ENCODE data around the gene PAX7.
"Not testable (repeated sequence)": the region's sequence is repeated elsewhere in the genome, so short reads cannot be mapped to it uniquely, and the experiment has no call there.

The PAX7 gene

DNA sequence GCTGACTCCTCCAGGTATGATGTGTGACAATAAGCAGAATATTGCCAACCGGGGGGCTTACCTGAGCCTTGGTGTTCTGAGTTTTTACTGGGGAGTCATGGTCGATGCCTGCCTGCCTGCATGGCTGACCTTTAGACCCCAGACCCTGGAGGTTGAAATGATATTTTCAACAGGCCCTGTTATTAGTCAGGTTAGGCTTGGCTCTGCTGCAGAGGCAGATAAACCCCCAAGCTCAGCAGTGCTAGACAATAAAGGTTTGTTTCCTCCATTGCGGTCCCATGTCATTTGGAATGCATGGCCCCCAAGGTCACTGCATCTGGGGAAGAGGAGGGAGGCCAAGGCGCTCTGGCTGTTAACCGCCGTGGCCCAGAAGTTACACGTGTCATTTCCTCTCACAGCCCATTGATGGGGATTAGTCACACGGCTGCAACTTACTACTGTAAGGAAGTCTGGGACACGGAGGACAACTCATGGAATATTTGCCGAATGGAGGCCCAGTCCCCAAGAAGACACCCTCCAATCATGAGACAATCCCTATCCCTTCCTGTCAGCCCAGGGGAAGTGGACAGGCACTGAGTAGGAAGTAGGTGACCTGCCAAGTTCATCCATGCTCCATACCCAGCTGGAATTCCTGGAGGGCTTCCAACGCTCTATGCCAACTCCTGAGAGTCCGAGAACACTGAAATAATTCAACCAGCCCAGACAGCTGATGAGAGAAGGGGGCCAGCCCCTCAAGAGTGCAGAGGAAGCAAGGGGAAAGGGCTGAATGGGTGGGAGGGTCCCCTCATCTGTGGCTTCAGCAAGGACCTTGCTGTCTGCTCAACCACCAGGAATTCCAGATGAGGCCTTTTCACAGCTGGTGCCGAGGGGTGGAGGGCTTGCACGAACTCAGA lies 131.5 kb downstream of the PAX7 start:
- DNase-seq (ENCODE audit: low read depth), result no peak

DNA sequence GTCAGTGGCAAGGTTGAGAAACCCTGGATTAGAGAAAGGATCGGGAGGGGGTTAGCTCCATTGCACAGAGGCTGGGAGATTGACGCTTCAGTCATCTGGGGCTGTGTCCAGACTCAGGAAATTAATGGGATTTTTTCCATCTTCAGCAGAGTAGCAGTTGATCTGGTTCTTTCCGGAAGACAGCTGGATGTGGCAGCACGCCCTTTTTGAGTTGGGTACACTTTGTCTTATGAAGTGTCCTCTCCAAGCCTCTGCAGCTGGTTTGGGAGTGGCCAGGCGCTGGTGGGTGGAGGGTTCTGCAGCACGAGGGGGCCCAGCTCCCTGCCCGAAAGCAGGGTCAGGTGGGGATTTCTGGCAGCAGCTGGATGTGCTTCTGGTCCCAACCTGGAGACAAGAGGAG lies 133.7 kb downstream of the PAX7 start:
- DNase-seq (ENCODE audit: low read depth), result no peak

DNA sequence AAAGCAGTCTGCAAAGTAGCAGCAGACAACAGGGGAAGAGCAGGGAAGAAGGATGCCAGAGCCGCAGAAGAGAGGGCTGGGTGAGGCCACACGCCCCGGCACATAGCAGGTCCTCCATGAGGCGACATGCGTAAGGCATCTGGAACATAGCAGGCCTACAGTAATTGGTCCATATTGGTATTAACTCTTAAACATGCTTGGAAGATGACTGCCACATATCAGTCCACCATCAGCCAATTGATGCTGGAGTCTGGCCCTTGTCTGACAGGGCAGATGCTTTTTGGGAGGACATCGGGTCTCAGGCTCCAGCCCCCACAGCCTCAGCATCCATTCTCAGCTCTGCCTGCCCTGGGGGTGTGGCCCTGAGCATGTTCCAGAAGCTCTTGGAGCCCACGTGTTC lies 135.1 kb downstream of the PAX7 start:
- no peak for DNase-seq (ENCODE audit: low read depth)

DNA sequence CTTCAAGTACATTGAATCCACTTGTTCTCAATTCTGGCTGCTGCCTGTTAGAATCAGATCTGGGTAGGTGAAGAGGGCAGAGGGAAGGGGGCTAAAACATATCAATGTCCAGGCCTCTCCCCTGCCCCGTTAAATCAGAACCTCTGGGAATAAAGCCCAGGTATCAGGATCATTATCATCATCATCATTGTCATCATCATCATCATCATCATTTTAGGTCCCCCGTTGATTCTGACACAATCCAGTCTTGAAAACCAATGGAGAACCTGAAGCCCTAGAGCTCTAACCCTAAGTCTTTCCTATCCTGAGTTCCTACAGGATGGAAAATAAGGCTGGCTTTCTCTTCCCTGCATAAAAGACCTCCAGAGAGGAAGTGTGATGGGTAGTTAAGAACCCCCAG lies 135.7 kb downstream of the PAX7 start:
- DNase-seq (ENCODE audit: low read depth), result no peak

DNA sequence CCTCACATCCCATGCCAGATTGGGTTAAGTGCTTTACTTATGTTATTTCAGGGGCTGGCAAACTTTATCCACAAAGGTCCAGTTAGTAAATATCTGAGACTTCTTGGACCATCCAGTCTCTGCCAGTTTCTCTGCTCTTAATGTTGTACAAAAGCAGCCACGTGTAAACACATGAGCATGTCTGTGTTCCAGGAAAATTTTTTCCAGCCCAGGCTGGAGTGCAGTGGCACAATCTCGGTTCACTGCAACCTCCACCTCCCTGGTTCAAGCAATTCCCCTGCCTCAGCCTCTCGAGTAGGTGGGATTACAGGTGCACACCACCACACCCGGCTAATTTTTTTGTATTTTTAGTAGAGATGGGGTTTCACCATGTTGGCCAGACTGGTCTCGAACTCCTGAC lies 136.9 kb downstream of the PAX7 start:
- not testable (repeated sequence) for DNase-seq (ENCODE audit: low read depth)

DNA sequence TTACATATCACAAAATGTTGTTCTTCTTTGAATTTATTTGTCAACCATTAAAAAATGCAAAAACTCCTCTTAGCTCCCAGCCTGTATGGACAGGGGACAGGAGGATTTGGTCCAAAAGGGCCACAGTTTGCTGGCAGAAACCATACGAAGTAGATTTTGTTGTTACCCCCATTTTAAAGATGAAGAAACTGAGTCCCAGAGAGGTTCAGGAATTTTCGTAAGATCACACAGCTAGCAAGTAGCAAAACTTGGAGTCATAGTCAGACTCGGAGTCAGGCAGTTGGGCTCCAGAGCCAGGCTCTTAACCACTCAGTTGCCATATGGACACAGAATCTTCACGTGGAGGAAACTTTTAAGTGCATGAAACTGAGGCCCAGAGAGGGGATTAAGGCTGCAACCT lies 137.4 kb downstream of the PAX7 start:
- no peak for DNase-seq (ENCODE audit: low read depth)

DNA sequence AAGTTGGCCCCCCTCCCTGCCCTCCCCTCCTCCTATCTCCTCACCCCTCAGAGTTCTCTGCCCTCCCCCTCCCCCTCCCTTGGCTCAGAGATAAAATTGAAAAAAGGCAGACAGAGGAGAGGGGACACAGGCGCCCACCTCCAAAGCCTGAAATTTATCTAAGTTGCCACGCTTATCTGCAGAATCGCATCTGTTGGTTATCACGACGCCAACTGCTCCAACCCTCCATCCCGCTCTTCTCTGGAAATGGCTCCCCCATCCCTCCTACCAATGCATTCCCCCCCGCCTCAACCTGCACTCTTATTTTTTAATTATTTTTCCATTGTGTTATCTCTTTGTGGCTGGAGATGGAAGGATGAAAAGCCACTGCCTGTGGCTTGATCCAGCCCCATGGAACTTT lies 138.5 kb downstream of the PAX7 start:
- no peak for DNase-seq (ENCODE audit: low read depth)

DNA sequence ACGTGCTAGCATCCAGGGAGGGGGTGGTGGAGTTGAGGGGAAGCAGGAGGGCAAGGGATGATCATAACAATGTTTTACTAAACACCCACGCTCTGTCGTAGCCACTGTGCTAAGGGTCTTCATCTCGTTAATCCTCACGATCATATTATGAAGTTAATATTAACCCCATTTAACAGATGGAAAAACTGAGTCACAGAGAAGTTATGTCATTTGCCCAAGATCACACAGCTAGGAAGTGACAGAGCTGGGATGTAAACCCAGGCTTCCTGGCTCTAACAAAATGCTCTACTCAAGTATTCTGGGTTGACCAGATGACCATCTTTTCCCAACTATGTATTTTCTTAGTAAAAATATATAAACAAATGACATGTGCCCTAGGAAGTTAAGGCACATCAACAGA lies 140.2 kb downstream of the PAX7 start:
- DNase-seq (ENCODE audit: low read depth), result no peak

DNA sequence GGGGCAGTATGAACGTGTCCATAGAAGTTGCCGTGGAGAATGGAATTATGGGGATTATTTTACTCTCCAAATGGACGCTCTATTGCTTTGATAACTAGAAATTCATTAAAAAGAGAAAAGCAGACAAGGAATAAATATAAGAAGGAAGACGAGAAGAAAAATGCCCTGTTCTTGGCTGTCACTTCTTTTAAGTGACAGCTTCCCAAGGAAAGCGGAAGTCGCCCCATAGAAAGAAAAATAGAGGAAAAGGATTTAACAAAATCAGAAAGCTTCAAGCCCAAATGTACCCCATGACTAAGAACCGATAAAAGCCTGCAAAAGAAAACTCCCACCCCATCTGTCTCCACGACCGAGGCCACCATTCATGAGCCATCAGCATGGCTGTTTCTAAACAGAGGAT lies 143.1 kb downstream of the PAX7 start:
- DNase-seq (ENCODE audit: low read depth), result no peak

DNA sequence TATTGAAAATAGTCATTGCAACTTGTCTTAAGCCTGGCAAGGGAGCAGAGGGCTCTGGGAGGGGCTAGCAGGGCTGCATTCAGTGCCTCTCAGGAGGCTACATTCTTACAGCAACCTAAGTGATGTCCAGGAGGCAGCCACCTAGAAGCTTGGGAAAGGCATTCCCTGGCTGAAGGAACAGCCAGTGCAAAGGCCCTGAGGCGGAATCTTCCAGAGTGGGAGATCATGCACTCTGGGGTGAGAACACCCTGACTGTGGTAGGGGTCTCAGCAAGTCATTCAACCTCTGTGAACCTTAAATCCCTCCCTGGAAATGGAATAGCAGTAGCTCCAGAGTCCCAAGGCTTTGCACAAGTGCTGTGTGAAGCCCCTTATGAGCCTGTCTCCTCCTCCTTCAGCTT lies 144.7 kb downstream of the PAX7 start:
- DNase-seq (ENCODE audit: low read depth), result no peak

DNA sequence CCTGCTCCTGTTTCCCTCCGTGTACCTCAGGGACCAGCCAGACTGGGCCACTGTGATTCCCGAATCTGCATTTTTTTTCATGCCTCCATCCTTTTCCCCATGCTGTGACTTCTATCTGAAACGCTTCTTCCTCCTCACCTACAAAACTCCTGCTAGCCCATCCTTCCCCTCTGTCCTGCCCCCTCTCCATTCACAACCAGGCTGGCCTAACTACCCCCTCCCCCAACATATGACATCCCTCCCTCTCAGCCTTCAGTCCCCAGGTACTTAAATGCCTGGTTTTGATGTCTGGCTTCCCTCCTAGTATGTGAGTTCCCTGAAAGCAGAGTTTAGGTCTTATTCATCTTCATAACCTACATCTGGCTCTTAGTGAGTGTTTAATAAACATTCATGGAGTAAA lies 146.1 kb downstream of the PAX7 start:
- no peak for DNase-seq (ENCODE audit: low read depth)

DNA sequence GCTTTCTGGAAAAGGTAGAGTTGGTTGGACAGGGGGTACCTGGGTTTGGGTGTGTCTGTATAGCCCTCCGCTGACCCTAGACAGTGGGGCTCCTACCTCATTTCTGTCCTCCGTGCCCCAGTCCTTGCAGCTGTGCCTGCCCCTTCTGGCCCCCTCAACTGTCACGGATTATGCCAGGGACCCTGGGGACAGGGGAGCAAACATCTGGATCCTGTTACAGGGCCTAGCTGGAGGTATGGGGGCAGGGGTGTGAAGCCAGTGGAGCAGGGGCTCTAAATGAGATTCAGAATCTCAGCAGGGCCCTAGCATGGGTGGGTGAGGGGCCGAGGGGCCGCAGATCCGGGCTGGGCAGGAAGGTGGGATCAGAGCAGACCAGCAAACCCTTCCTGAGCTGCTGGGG lies 147.8 kb downstream of the PAX7 start:
- no peak for DNase-seq (ENCODE audit: low read depth)

DNA sequence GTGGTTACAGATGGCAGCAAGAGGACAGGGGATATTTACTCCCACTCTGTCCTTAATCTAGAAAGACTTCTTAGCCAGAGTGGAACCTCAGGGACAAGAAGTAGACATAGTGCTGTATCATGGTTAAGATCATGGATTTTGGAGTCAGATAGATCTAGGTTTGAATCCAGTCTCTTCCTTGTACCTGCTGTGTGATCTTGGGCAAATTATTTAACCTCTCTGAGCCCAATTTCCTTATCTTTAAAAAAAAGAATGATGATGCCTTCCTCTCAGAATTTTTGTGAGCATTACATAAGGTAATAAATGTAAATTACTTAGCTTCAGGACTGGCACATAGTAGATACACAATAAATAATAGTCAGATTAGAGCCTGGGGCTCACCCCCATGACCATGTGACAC lies 150.4 kb downstream of the PAX7 start:
- DNase-seq (ENCODE audit: low read depth), result no peak

DNA sequence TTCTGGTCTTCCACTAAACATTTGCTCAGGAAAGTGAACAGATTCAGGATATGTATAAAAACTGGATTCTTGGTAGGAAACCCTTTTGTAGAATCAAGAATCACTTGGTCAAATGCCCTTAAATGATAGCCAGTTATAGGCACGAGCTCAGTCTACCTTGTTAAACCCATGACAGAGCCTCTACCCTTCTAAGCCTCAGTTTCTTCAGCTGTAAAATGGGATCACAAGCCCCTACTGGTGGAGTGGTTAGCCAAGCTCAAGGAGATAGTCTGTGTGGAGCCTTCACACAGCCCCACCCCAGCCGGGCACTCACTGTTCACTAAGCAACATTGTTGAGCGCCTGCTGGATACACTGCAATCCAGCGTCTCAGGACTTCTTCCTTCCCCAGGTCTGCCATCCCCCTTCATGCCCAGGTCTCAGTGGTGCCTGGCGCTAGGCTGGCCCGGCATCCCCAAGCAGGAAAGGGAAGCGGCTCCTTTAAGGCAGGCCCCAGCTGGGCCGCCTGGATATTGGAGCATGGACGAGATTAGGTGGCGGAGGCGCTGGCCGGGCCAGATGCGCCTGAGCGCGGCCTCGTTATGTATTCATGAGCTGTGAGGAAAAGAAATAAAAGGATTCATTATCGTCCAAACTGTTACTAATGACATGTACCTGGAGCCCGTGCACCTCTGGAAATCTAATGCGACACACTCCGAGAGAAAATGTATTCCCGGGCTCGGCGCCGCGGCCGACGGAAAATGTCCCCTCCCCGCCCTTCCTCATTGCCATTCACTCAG lies 153.2 kb downstream of the PAX7 start:
- no peak for DNase-seq (ENCODE audit: low read depth)

DNA sequence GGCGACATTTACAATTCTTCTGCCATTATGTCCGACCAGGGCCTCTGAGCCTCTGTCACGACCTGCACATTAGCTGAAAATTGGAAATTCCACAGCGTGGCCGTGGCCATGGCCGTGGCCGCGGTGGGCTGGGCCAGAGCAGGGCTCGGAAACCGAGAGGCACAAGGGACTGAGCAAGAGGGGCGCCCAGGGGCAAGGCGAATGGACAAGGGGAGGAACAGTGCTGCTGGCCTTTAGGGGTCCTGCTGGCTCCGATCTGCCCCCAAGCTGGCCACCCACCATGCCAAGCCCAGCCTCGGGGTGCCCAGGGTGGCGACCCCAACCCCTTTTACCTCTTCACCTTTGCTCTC lies 153.8 kb downstream of the PAX7 start:
- DNase-seq (ENCODE audit: low read depth), result no peak

DNA sequence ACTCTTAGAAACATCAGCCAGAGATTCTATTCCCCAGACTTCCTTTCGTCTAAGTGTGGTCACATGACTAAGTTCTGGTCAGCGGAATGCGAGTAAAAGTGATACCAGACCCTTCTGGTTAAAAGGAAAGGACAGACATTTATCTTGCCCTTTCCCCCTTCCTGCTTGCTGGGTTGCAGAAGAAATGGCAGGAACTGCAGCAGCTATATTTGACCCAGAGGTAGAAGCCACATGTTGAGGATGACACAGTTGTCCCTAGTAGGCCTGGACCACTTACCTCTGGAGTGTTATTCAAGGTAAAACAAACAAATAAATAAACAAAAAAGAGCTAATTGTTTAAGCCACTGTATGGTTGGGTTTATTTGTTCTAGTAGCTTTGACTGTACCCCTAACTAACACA lies 155.5 kb downstream of the PAX7 start:
- DNase-seq (ENCODE audit: low read depth), result no peak

DNA sequence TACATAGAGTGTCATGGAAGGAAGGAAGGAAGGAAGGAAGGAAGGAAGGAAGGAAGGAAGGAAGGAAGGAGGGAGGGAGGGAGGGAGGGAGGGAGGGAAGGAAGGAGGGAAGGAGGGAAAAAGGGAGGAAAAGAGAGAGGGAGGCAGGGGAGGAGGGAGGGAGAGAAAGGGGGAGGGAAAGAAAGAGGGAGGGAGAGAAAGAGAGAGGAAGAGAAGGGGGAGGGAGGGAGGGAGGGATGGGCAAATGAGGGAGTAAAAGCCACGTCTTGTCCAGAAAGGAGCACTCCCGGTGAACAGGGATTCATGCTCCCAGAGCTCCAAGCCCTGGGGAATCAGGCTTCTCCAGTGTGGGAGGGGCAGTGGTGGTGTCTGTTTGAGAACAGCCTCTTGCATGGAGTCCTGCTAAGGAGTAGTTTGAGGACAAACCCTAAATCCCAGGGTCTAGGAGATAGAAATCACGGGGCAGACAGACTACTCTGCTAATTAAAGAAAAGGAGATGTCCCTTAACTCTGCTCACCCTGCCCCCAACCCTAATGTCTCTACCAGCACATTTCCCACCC lies 157.3 kb downstream of the PAX7 start:
- no peak for DNase-seq (ENCODE audit: low read depth)

DNA sequence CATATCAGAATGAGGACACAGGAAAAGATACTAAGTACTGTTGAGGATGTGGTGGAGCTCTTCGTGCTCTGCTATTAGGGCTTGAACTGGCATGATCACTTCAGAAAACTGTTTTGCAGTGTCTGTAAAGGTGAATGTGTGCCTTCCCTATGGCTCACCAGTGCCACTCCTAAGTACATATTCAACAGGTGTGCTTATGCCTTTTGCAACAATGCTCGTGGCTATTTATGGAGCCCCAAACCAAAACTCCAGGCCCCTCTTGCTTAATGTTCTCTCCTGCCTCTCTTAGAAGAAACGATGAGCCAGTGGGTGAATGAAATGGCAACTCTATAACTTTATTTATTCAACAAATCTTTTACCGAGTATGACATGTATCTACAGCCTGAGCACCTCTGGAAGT lies 158.6 kb downstream of the PAX7 start:
- DNase-seq (ENCODE audit: low read depth), result no peak

DNA sequence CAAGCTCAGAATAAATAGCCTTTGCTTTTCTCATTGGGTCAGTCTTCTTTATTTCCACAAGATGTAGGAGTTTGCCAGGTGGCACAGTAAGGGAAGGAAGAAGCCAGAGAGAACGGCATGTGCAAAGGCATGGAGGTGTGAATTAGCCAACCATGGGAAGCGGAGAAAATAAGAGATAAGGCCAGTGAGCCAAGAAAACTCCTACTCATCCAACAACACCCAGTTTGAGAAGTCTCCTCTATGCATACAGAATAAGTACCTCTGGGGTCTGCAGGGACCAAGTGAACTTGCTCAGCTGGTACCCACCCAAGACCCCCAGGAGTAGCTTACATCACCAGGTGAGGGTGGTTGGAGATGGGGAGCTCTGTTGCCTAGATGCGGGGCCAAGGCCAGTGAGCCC lies 162.1 kb downstream of the PAX7 start:
- DNase-seq (ENCODE audit: low read depth), result no peak

DNA sequence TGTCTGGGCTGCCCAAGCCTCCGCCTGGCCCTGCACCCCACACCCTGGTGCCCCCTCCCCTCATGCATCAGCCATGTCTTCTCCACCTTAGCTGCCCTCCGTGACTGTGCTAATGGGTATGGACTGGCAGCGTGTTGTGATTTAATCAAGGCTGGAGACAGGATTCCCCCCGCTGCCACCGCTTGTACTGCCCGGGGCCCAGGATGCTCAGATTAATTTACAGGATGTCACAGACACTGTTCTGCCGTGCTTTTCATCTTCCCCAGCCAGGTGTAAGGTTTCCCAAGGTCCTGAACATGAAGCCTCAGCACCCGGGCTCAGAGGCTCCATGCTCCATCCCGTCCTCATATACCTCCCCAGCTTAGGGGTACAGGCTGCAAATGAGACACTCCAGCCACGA lies 162.5 kb downstream of the PAX7 start:
- no peak for DNase-seq (ENCODE audit: low read depth)

DNA sequence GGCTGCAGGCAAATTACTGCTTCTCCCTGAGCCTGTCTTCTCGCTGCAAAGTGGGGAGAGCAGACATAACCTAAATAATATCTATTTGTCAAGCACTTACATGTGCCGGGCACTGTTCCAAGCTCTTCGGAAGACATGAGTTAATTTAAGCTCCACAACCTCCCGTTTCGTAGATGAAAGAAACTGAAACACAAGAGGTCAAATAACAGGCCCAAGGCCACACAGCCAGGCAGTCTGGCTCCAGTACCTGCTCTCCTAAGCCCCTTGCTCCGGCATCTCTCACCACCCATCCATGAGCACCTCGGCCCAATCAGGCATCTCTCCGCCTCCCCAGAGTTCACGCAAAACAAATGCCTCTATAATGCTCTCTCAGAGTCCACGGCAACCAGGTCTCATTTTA lies 163.4 kb downstream of the PAX7 start:
- no peak for DNase-seq (ENCODE audit: low read depth)

DNA sequence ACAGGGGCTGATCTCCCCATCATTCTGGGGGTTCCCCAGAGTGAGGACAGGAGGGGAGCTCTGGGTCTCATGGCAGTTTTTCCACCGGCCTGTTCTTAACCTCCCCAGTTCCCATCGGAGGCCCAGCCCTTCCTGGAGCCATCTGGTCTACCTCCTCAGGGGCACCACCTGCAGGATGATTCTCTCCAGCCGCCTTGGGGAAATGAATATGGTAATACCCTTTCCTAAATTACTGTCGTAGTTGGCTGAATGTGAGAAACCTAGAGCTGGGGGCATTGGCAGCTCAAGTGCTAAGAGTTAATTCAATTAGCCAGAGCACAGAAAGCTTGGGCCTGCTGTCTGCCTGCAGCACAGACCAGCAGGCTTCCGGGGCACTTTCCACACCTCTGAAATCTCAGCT lies 163.9 kb downstream of the PAX7 start:
- DNase-seq (ENCODE audit: low read depth), result no peak

DNA sequence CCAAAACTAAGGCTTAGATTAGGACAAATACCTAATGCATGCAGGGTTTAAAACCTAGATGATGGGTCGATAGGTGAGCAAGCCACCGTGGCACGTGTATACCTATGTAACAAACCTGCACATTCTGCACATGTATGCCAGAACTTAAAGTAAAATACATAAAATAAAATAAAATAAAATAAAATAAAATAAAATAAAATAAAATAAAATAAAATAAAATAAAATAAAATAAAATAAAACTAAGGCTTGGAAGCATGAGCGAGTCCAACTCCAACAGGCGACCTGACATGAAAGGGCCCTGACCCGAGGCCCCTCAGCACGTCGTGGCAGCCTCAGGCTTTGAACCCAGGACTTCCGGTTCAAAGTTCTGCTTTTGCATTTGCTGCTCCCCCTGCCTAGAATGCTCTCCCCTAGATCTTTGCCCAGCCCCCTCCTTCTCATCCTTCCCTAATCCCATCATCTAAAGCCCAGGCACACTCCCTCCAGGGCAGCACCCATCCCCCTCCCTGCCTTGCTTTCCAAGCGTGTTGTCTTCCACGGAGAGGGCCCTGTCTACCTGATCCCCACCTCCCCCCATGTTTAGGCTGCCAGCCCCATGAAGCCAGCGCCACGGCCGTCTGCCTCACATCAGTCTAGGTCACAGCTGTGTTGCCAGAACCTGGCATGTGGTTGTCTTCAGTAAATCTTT lies 164.5 kb downstream of the PAX7 start:
- no peak for DNase-seq (ENCODE audit: low read depth)
